K562 (cell line): ENCODE data around the gene C3AR1. TPM values are rescaled to one million over a fixed set of nuclear protein-coding genes. Genes with fewer than 3 reads are reported as not detected.

Source experiments
- ATAC-seq: fragments of 200-7000 bp; cut with Tn5 transposase; 3 replicates; pipeline ENCODE4 v1.9.1; 2020; ENCODE audit warnings: moderate library complexity
- BruUV-seq: library from RNA; stranded (reverse); fragments of 400-500 nt; replicated peaks from 2 replicates; lab custom pipeline; 2021; lab: Mats Ljungman, UMichigan
- CTCF ChIA-PET: fragments of 300-600 bp; formaldehyde crosslinking; extraction: SDS; loops from one replicate; lab custom pipeline; 2021; ENCODE audit warnings: low intra/inter-chr PET ratio; lab: Yijun Ruan, JAX
- POLR2A ChIA-PET: fragments of 300-600, 350-650 bp; sonication (Branson Sonifier 250); formaldehyde crosslinking; extraction: SDS; loops from one replicate; lab custom pipeline; 2021; ENCODE audit warnings: antibody characterized with exemption, inconsistent platforms; lab: Yijun Ruan, JAX
- DNase-seq, 4 experiments: peaks; one replicate each; pipeline versions ENCODE4 v3.0.0 to v3.0.0-alpha.2; 2011 to 2018; ENCODE audit warnings: low spot score in 3 of 4, mixed read lengths in 3 of 4; ENCODE audit errors: extremely low read depth in 1 of 4
- FAIRE-seq: peaks from 2 replicates; lab custom pipeline; 2011; peaks lifted over from hg19 to GRCh38; lab: Jason Lieb, UNC
- H2AFZ ChIP-seq: 2 replicates; pipeline ENCODE4 v1.6.0; 2011; ENCODE audit warnings: low read depth, low read length, control low read depth, inconsistent platforms
- H3K27ac ChIP-seq: fragments of 200-600 bp; 3 replicates; pipeline ENCODE4 v1.8.0; 2011; ENCODE audit warnings: low read depth, mild to moderate bottlenecking, control low read depth, inconsistent platforms, low read length, moderate library complexity, mixed read lengths; ENCODE audit errors: extremely low read depth
- H3K27me3 ChIP-seq, 2 experiments: fragments of 300-600 bp in 1 of 2; 2 replicates in 1 of 2; 3 replicates in 1 of 2; pipeline versions ENCODE4 v1.6.0 to v1.8.0; 2011; ENCODE audit warnings: inconsistent platforms in 2 of 2, low read length in 2 of 2, mild to moderate bottlenecking in 1 of 2, mixed read lengths in 1 of 2, moderate library complexity in 1 of 2; ENCODE audit not compliant: control insufficient read depth in 2 of 2, insufficient read depth in 2 of 2
- H3K36me3 ChIP-seq: fragments of 300-600 bp; 3 replicates; pipeline ENCODE4 v1.8.0; 2011; ENCODE audit warnings: mild to moderate bottlenecking, low read length, inconsistent platforms; ENCODE audit not compliant: control insufficient read depth, insufficient read depth
- H3K4me1 ChIP-seq, 2 experiments: fragments of 200-600 bp in 1 of 2; replicated peaks in 1 of 2; 2 replicates in 1 of 2; 3 replicates in 1 of 2; pipeline versions ENCODE4 v1.5.1 to v1.8.0; 2011; ENCODE audit warnings: inconsistent platforms in 2 of 2, low read length in 2 of 2, mild to moderate bottlenecking in 1 of 2, mixed read lengths in 1 of 2, moderate library complexity in 1 of 2; ENCODE audit not compliant: control insufficient read depth in 2 of 2, insufficient read depth in 2 of 2
- H3K4me2 ChIP-seq: 2 replicates; pipeline ENCODE4 v1.6.1; 2011; ENCODE audit warnings: low read length, control low read depth, inconsistent platforms, mixed read lengths; ENCODE audit not compliant: insufficient read depth
- H3K4me3 ChIP-seq: fragments of 200-600 bp; sonication (generic), shearing (Covaris generic); 2 replicates; pipeline ENCODE4 v1.5.1; 2016; ENCODE audit warnings: control low read depth, inconsistent platforms
- H3K79me2 ChIP-seq: fragments of 200-600 bp; 3 replicates; pipeline ENCODE4 v1.8.0; 2011; ENCODE audit warnings: low read length, inconsistent platforms; ENCODE audit not compliant: control insufficient read depth, insufficient read depth
- H3K9ac ChIP-seq, 2 experiments: 2 replicates each; pipeline versions ENCODE4 v1.6.0 to v1.6.1; 2011; ENCODE audit warnings: low read depth in 2 of 2, low read length in 2 of 2, control low read depth in 1 of 2, inconsistent platforms in 1 of 2, mild to moderate bottlenecking in 1 of 2, mixed read lengths in 1 of 2; ENCODE audit not compliant: insufficient read depth in 1 of 2
- H3K9me1 ChIP-seq: one replicate; pipeline ENCODE4 v1.6.0; 2011; ENCODE audit warnings: inconsistent platforms, mild to moderate bottlenecking, low read length, moderate library complexity; ENCODE audit not compliant: control insufficient read depth, insufficient read depth
- H3K9me3 ChIP-seq: replicated peaks from 2 replicates; pipeline ENCODE4 v1.5.1; 2011; ENCODE audit warnings: low read depth, low read length, inconsistent platforms; ENCODE audit not compliant: control insufficient read depth, insufficient read depth
- H4K20me1 ChIP-seq: replicated peaks from 2 replicates; pipeline ENCODE4 v1.6.1; 2011; ENCODE audit warnings: low read length, inconsistent platforms, mixed read lengths; ENCODE audit not compliant: control insufficient read depth, insufficient read depth
- CTCF ChIP-seq, 3 experiments: IDR thresholded peaks in 2 of 3; conservative IDR thresholded peaks in 1 of 3; 2 replicates each; pipeline ENCODE4 v1.5.1; 2011 to 2012; ENCODE audit warnings: low read length in 3 of 3, mild to moderate bottlenecking in 3 of 3, control low read depth in 2 of 3, improper control_type of control experiment in 1 of 3, inconsistent platforms in 1 of 3, low read depth in 1 of 3, mixed read lengths in 1 of 3, moderate library complexity in 1 of 3; ENCODE audit not compliant: insufficient read depth in 2 of 3
- KAT2B ChIP-seq: IDR thresholded peaks from one replicate; pipeline ENCODE4 v1.6.1; 2012; ENCODE audit warnings: low read depth, mild to moderate bottlenecking, control low read depth, inconsistent platforms, low read length, moderate library complexity
- MXD1 ChIP-seq: fragments of 250-450 bp; sonication (Bioruptor Pico); IDR thresholded peaks from 2 replicates; pipeline ENCODE4 v1.8.0; 2021; ENCODE audit warnings: borderline replicate concordance, mild to moderate bottlenecking, moderate library complexity; ENCODE audit not compliant: poor library complexity, severe bottlenecking
- NR3C1 ChIP-seq: sonication (generic); formaldehyde crosslinking; IDR thresholded peaks from 2 replicates; pipeline ENCODE4 v1.8.1; 2022; ENCODE audit warnings: missing genetic modification reagents
- PML ChIP-seq: IDR thresholded peaks from 2 replicates; pipeline ENCODE4 v1.6.1; 2012; ENCODE audit warnings: low read length, inconsistent platforms
- POLR3A ChIP-seq: IDR thresholded peaks from 2 replicates; pipeline ENCODE4 v1.6.1; 2011; ENCODE audit warnings: borderline replicate concordance, mild to moderate bottlenecking, moderate library complexity; ENCODE audit not compliant: insufficient read length, insufficient read depth; ENCODE audit errors: extremely low read depth
- SMAD3 ChIP-seq: fragments of 450-650 bp; formaldehyde crosslinking; conservative IDR thresholded peaks from 2 replicates; pipeline ENCODE4 v1.4.0; 2020; ENCODE audit warnings: mild to moderate bottlenecking
- SMAD4 ChIP-seq: fragments of 250-450 bp; sonication (Bioruptor Pico); conservative IDR thresholded peaks from 2 replicates; pipeline ENCODE4 v1.8.0; 2021; ENCODE audit warnings: inconsistent platforms, mild to moderate bottlenecking, moderate library complexity
- SUPT5H ChIP-seq: fragments of 450-650 bp; IDR thresholded peaks from 2 replicates; pipeline ENCODE4 v1.6.1; 2016
- ZFP36 ChIP-seq: fragments of 150-350 bp; IDR thresholded peaks from 2 replicates; pipeline ENCODE4 v1.6.1; 2018; ENCODE audit warnings: low read length, low read depth; ENCODE audit not compliant: partially characterized antibody
- ZNF12 ChIP-seq: sonication (generic); formaldehyde crosslinking; IDR thresholded peaks from 2 replicates; pipeline ENCODE4 v1.4.0; 2020; ENCODE audit warnings: mild to moderate bottlenecking, missing genetic modification reagents
- WGBS: fragments of 100-300 bp; shearing (Covaris generic); methylation state at CpG from one replicate; pipeline ENCODE4 v1.1.6; 2016; ENCODE audit warnings: low coverage, mixed read lengths; ENCODE audit not compliant: insufficient coverage; ENCODE audit errors: missing lambda C conversion rate; 5-methylcytosine and 5-hydroxymethylcytosine counted together
- in situ Hi-C: fragments of 300-500 bp; cut with MboI; formaldehyde crosslinking; loops from 4 replicates; pipeline ENCODE4 v1.15.0; 2018; ENCODE audit warnings: inconsistent platforms, mixed read lengths
- intact Hi-C: fragments of 100-400 bp; cut with micrococcal nuclease; formaldehyde crosslinking; loops from 2 replicates; pipeline ENCODE4 v1.14.2; 2022
- polyA plus RNA-seq, 8 experiments: library from polyadenylated mRNA; depleted of rRNA in 4 of 8; stranded (reverse) in 5 of 8; unstranded in 3 of 8; fragments of >200 nt; fragmentation: Nextera tagmentation in 2 of 8; fragmentation: Illumina TruSeq in 1 of 8; extraction: Ambion mirVana in 2 of 8; extraction: Trizol in 1 of 8; gene quantifications; 2 replicates each; pipeline versions ENCODE4 v1.2.1 to v1.2.3, GENCODE V29; 2011 to 2014; ENCODE audit warnings: inconsistent platforms in 1 of 8, missing spikeins in 1 of 8
- total RNA-seq, 7 experiments: library from RNA; depleted of rRNA in 6 of 7; stranded (reverse); fragments of >200 nt in 6 of 7; fragmentation: Illumina TruSeq in 2 of 7; extraction: Trizol in 2 of 7; gene quantifications; 2 replicates each; pipeline versions ENCODE4 v1.2.1 to v1.2.3, GENCODE V29; 2011 to 2021; ENCODE audit warnings: low replicate concordance in 1 of 7
- TF ChIP-seq, protein P1 (sequence below), 3 experiments: fragments of 200-800 bp in 1 of 3; fragments of 250-450 bp in 1 of 3; fragments of 450-650 bp in 1 of 3; sonication (Bioruptor Pico) in 1 of 3; sonication (Bioruptor generic) in 1 of 3; formaldehyde crosslinking in 1 of 3; IDR thresholded peaks; 2 replicates each; pipeline versions ENCODE4 v1.6.1 to v1.8.0; 2016 to 2022; ENCODE audit warnings: mild to moderate bottlenecking in 2 of 3, missing genetic modification characterization in 2 of 3, missing compliant biosample characterization in 1 of 3, moderate library complexity in 1 of 3
- TF ChIP-seq, protein P2 (sequence below): fragments of 250-450 bp; sonication (Bioruptor Pico); IDR thresholded peaks from 2 replicates; pipeline ENCODE4 v1.5.0; 2021; ENCODE audit warnings: mild to moderate bottlenecking, moderate library complexity

The C3AR1 gene
- total and polyA plus RNA-seq, 9 of the 15 experiments (the other 6 are each of a cell fraction or from before 2014, with no cell fraction given): 2.2 to 12.9 (median 5.3) TPM

- no peak overlapping the region for H3K9ac ChIP-seq
- WGBS: 58% methylated on average over 4 of the region's 4 CpGs
- H3K4me3 ChIP-seq: no peak overlapping the region
- CTCF ChIA-PET: no interaction called here
- no TSS peak for BruUV-seq
- intact Hi-C loops: no loop called here
- H4K20me1 ChIP-seq: no peaks in the 10 kb centered on the region
- no peaks in the 10 kb centered on the region for H3K9me3 ChIP-seq
- ATAC-seq (no peak), DNase-seq (no peak), FAIRE-seq (no peak)
- H3K9me1 ChIP-seq: no peaks in the 10 kb centered on the region
- H3K27ac ChIP-seq: no peak overlapping the region
- in situ Hi-C loops: no loop called here
- POLR2A ChIA-PET: no interaction called here
- H2AFZ ChIP-seq: no peak overlapping the region
- peaks cover 6% of the 10 kb centered on the region; the same call in 2 of the 3 replicates for H3K79me2 ChIP-seq
- no peaks in the 10 kb centered on the region for H3K27me3 ChIP-seq
- peaks cover 7 to 17% of the 10 kb centered on the region in 2 experiments; a peak in 3 of 5 replicates for H3K4me1 ChIP-seq
- H3K36me3 ChIP-seq: no peaks in the 10 kb centered on the region
- no peak overlapping the region for H3K4me2 ChIP-seq
- TF ChIP-seq NR3C1: no peak
- TF ChIP-seq SUPT5H: no peak
- TF ChIP-seq ZNF12 (CRISPR knock-in tag): no peak
- TF ChIP-seq, protein P1, sequence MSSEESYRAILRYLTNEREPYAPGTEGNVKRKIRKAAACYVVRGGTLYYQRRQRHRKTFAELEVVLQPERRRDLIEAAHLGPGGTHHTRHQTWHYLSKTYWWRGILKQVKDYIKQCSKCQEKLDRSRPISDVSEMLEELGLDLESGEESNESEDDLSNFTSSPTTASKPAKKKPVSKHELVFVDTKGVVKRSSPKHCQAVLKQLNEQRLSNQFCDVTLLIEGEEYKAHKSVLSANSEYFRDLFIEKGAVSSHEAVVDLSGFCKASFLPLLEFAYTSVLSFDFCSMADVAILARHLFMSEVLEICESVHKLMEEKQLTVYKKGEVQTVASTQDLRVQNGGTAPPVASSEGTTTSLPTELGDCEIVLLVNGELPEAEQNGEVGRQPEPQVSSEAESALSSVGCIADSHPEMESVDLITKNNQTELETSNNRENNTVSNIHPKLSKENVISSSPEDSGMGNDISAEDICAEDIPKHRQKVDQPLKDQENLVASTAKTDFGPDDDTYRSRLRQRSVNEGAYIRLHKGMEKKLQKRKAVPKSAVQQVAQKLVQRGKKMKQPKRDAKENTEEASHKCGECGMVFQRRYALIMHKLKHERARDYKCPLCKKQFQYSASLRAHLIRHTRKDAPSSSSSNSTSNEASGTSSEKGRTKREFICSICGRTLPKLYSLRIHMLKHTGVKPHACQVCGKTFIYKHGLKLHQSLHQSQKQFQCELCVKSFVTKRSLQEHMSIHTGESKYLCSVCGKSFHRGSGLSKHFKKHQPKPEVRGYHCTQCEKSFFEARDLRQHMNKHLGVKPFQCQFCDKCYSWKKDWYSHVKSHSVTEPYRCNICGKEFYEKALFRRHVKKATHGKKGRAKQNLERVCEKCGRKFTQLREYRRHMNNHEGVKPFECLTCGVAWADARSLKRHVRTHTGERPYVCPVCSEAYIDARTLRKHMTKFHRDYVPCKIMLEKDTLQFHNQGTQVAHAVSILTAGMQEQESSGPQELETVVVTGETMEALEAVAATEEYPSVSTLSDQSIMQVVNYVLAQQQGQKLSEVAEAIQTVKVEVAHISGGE (CRISPR knock-in tag; IDR thresholded peaks at IDR 0.05): no peak
- no peak for TF ChIP-seq CTCF (IDR thresholded peaks at IDR 0.05 in 2 of 3, conservative IDR thresholded peaks at IDR 0.05 in 1 of 3; ENCODE audit: insufficient read depth in 2 of 3, low read depth in 1 of 3, low read length in 3 of 3)
- TF ChIP-seq PML: no peak
- no peak for TF ChIP-seq KAT2B
- TF ChIP-seq, protein P2, sequence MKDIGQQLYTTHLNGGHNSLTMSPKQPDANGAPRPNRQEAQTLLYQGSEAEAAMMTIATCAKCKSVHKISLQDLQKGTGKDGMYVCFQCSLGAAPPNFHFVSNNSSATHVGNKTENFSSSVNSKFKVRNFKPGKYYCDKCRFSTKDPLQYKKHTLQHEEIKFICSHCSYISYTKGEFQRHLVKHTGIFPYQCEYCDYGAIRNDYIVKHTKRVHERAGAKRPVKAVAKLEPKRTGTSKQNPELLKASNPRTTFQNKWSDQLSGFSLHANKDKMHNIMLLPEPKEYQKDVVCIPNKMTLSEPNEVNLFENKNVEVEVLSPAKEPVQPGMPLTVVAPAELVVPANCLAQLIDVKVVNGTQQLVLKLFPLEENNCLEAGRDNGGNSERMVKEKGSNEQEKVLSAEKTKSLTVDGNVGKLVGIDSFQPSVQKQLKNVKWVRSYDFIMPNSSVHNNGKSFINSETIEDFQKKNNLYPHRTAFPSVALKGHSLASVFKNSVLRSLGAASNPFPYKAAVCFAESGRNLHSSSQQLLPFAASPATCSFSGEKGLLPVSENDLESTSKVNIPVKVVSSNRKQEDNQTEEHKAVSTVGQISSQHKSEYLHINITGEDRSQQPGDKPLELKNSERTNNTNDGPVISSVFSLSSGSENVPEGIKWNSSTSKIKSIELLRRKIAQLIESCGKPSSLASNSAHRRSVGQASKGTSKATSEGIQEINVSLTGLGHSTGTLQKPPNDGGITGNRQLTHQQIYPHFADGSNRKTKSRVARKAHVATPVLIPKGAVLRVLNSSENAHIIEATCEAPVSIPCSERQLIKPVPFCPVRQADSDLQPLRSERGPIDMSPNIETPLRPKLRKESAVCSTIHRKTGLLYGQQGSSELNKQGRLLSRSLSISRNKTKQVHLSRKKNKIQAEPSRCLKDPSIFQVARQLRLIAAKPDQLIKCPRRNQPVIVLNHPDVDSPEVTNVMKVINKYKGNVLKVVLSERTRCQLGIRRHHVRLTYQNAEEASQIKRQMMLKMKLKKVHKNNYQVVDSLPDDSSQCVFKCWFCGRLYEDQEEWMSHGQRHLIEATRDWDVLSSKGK (CRISPR knock-in tag): no peak
- no peak for TF ChIP-seq SMAD4 (CRISPR knock-in tag)
- no peak for TF ChIP-seq ZFP36
- no peak for TF ChIP-seq MXD1 (CRISPR knock-in tag)
- TF ChIP-seq POLR3A: no peak
- TF ChIP-seq SMAD3: no peak
These were observed 10.2 kb upstream of the C3AR1 start for GRCh38 chr12:8076366-8076765.
